Kidney (tissue), 14 donors: ENCODE results near the gene GFOD1. TPM values are rescaled to one million over a fixed set of nuclear protein-coding genes. Genes with fewer than 3 reads are reported as not detected.
A peak's percentile ranks its signal among the peaks of the same experiment; 100 is the strongest.

Experiments
- DNase-seq, 5 donors: peaks; one replicate each; pipeline ENCODE4 v3.0.0-alpha.2; 2013 to 2020
- FAIRE-seq: peaks from 2 replicates; lab custom pipeline; 2012; peaks lifted over from hg19 to GRCh38; lab: Jason Lieb, UNC
- H3K27ac ChIP-seq, 2 donors: one replicate each; pipeline ENCODE4 v1.7.0; 2013; ENCODE audit warnings: low read depth in 2 of 2, low read length in 2 of 2, inconsistent platforms in 1 of 2
- H3K27me3 ChIP-seq: one replicate; pipeline ENCODE4 v1.7.1; 2013; ENCODE audit warnings: low read length, inconsistent platforms; ENCODE audit not compliant: control insufficient read depth, insufficient read depth
- H3K36me3 ChIP-seq, 3 donors: one replicate each; pipeline versions ENCODE4 v1.7.0 to v1.7.1; 2013; ENCODE audit warnings: low read length in 3 of 3, control low read depth in 1 of 3, inconsistent platforms in 1 of 3; ENCODE audit not compliant: insufficient read depth in 3 of 3, control insufficient read depth in 2 of 3
- H3K4me1 ChIP-seq, 3 donors: one replicate each; pipeline versions ENCODE4 v1.7.0 to v1.7.1; 2013; ENCODE audit warnings: low read length in 3 of 3, inconsistent platforms in 1 of 3, low read depth in 1 of 3; ENCODE audit not compliant: control insufficient read depth in 2 of 3, insufficient read depth in 2 of 3
- H3K4me3 ChIP-seq, 3 donors: one replicate each; pipeline versions ENCODE4 v1.7.0 to v1.8.1; 2013; ENCODE audit warnings: low read length in 3 of 3, control low read depth in 1 of 3, inconsistent platforms in 1 of 3
- H3K9ac ChIP-seq, 3 donors: one replicate each; pipeline versions ENCODE4 v1.7.0 to v1.7.1; 2013; ENCODE audit warnings: low read length in 3 of 3, control low read depth in 1 of 3, inconsistent platforms in 1 of 3
- H3K9me3 ChIP-seq, 3 donors: one replicate each; pipeline versions ENCODE4 v1.7.0 to v1.7.1; 2013; ENCODE audit warnings: low read length in 3 of 3, control low read depth in 1 of 3, inconsistent platforms in 1 of 3; ENCODE audit not compliant: control insufficient read depth in 2 of 3, insufficient read depth in 1 of 3
- intact Hi-C: fragments of 100-400 bp; cut with DNase I; formaldehyde crosslinking; loops from one replicate; pipeline ENCODE4 v1.11.1; 2022
- polyA plus RNA-seq: library from polyadenylated mRNA; stranded (reverse); fragments of 350-450 nt; fragmentation: Illumina TruSeq; extraction: RNeasy Lipid Tissue Mini Kit (QIAGEN cat#74804); gene quantifications from one replicate; pipeline ENCODE4 v1.2.3, GENCODE V29; 2014; ENCODE audit warnings: low read depth, low replicate concordance; ENCODE audit not compliant: insufficient read depth
- total RNA-seq: library from RNA; stranded (reverse); fragmentation: NEBNext Ultra II Directional; extraction: Animal tissue kit (Norgen Biotek cat#: 25700); gene quantifications from one replicate; pipeline ENCODE4 v1.2.1, GENCODE V29; 2021
- TF ChIP-seq, protein P1 (sequence below): IDR thresholded peaks from 3 replicates; pipeline ENCODE4 v1.5.1; 2012; ENCODE audit warnings: mild to moderate bottlenecking, moderate library complexity, borderline replicate concordance; ENCODE audit not compliant: insufficient read depth; ENCODE audit errors: extremely low read depth
- donor health status: control.
- donor health status: control.
- donor health status: control.
- donor health status: control.
- donor health status: control.
- donor health status: DM: yes; HTN: yes; CAD: no.
- donor health status: Normal renal cell carcinoma (clear cell type).

The GFOD1 gene
- total and polyA plus RNA-seq, 2 donors from 2014 or later: 2.1 to 14.6 TPM

DNA sequence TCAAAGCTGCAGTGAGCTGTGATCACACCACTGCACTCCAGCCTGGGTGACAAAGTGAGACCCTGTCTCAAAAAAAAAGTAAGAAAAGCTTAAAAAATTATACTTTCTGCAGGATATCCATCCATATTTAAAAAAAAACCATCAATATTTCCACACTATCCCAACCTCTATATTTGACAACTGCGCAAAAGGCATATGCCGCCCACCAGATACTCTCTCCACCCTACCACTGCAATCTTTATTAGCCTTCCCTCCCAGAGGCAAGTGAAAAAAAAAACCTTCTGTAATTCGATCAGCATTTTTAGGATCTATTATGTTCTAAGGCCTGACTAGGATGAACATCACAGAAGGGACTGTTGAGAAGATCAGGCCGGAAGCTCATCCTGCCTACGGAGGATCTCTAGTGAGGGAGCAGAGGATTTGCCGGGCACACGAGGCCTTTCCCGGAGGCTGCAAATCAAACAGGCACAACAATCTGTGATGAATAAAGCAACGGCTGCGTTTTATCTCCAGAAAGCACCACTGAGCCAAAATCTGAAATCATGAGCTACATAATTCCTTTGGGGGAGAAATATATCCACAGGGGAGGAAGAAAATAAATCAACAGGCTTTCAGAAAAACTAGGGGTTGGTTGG, 65.9 kb downstream of the GFOD1 start:
- FAIRE-seq (no peak), DNase-seq (peak in 3 of 5 donors; percentile 33 to 59 (median 43))
- TF ChIP-seq, protein P1, sequence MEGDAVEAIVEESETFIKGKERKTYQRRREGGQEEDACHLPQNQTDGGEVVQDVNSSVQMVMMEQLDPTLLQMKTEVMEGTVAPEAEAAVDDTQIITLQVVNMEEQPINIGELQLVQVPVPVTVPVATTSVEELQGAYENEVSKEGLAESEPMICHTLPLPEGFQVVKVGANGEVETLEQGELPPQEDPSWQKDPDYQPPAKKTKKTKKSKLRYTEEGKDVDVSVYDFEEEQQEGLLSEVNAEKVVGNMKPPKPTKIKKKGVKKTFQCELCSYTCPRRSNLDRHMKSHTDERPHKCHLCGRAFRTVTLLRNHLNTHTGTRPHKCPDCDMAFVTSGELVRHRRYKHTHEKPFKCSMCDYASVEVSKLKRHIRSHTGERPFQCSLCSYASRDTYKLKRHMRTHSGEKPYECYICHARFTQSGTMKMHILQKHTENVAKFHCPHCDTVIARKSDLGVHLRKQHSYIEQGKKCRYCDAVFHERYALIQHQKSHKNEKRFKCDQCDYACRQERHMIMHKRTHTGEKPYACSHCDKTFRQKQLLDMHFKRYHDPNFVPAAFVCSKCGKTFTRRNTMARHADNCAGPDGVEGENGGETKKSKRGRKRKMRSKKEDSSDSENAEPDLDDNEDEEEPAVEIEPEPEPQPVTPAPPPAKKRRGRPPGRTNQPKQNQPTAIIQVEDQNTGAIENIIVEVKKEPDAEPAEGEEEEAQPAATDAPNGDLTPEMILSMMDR: no peak
- Histone ChIP-seq H3K9ac (no peak overlapping the region), H3K27ac (peak overlapping the region in 1 of 2 donors; percentile 3), H3K4me1 (peaks cover 3 to 13% (median 9%) of the 10 kb centered on the region in 3 donors), H3K36me3 (no peaks in the 10 kb centered on the region), H3K4me3 (no peak overlapping the region), H3K9me3 (no peaks in the 10 kb centered on the region), H3K27me3 (no peaks in the 10 kb centered on the region)
- intact Hi-C loops: no loop called here

DNA sequence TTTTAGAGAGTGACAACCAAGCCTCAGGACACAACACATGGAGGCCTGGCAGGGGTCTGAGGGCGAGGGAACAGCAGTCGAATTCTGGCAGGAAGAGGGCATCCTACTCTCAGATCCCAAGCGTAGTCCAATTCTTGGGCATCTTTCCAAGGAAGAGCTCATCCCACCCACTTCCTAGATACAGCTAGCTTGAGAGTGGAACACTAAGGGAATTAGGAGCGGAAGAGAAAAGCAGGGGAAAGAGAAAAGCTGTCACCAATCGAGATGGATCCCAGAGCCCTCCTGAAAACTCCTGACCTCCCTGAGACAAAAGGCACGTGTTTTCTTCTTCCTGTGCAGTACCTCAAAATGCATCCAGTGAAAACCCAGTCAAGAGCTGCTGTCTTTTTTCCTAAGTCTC, 67.1 kb downstream of the GFOD1 start:
- DNase-seq (peak in 1 of 5 donors; percentile 59), FAIRE-seq (no peak)
- H3K27me3 ChIP-seq: no peaks in the 10 kb centered on the region
- H3K9ac ChIP-seq: no peak overlapping the region
- TF ChIP-seq, protein P1: no peak
- no peak overlapping the region for H3K4me3 ChIP-seq
- H3K27ac ChIP-seq: no peak overlapping the region
- H3K9me3 ChIP-seq: no peaks in the 10 kb centered on the region
- intact Hi-C loops: no loop called here
- peaks cover 3 to 11% (median 9%) of the 10 kb centered on the region in 3 donors for H3K4me1 ChIP-seq
- H3K36me3 ChIP-seq: no peaks in the 10 kb centered on the region

- Histone ChIP-seq H3K36me3 (no peaks in the 10 kb centered on the region), H3K4me1 (peaks cover 3 to 11% (median 9%) of the 10 kb centered on the region in 3 donors), H3K27ac (no peak overlapping the region), H3K9ac (no peak overlapping the region), H3K4me3 (no peak overlapping the region), H3K27me3 (no peaks in the 10 kb centered on the region), H3K9me3 (no peaks in the 10 kb centered on the region)
- DNase-seq (no peak), FAIRE-seq (no peak)
- TF ChIP-seq, protein P1: no peak
- intact Hi-C loops: no loop called here
Measured at GRCh38 chr6:13419422-13420195, 67.8 kb downstream of the GFOD1 start.
